Trophoblast cell (in vitro differentiated cells and primary cell): ENCODE results near the gene MAP2.

ENCODE experiments used
- DNase-seq, 2 donors: peaks; one replicate each; pipeline ENCODE4 v3.0.0-alpha.2; 2016
- H2AFZ ChIP-seq: 2 replicates; pipeline ENCODE4 v1.6.1; 2013; ENCODE audit warnings: low read length, moderate library complexity, mild to moderate bottlenecking; ENCODE audit not compliant: insufficient read depth, poor library complexity
- H2AK5ac ChIP-seq: 2 replicates; pipeline ENCODE4 v1.6.1; 2013; ENCODE audit warnings: mild to moderate bottlenecking, low read length
- H2BK120ac ChIP-seq: 2 replicates; pipeline ENCODE4 v1.6.1; 2013; ENCODE audit warnings: low read length, mild to moderate bottlenecking, moderate library complexity; ENCODE audit not compliant: insufficient read depth, poor library complexity
- H2BK12ac ChIP-seq: 2 replicates; pipeline ENCODE4 v1.6.1; 2013; ENCODE audit warnings: mild to moderate bottlenecking, low read length, moderate library complexity
- H2BK5ac ChIP-seq: 2 replicates; pipeline ENCODE4 v1.6.1; 2013; ENCODE audit warnings: low read length, low read depth, moderate library complexity, mild to moderate bottlenecking; ENCODE audit not compliant: poor library complexity
- H3K14ac ChIP-seq: 2 replicates; pipeline ENCODE4 v1.6.1; 2013; ENCODE audit warnings: mild to moderate bottlenecking, low read length
- H3K18ac ChIP-seq: 2 replicates; pipeline ENCODE4 v1.6.1; 2013; ENCODE audit warnings: mild to moderate bottlenecking, low read length
- H3K23ac ChIP-seq: 2 replicates; pipeline ENCODE4 v1.6.1; 2013; ENCODE audit warnings: low read length
- H3K27ac ChIP-seq: 2 replicates; pipeline ENCODE4 v1.5.1; 2013; ENCODE audit warnings: low read depth, mild to moderate bottlenecking, inconsistent platforms, low read length, moderate library complexity
- H3K27me3 ChIP-seq: 2 replicates; pipeline ENCODE4 v1.6.1; 2013; ENCODE audit warnings: inconsistent platforms, mild to moderate bottlenecking, low read length, moderate library complexity; ENCODE audit not compliant: insufficient read depth
- H3K36me3 ChIP-seq, 2 experiments: 1 replicate in 1 of 2; 2 replicates in 1 of 2; pipeline ENCODE4 v1.6.1; 2013; ENCODE audit warnings: low read length in 2 of 2, mild to moderate bottlenecking in 2 of 2, moderate library complexity in 1 of 2; ENCODE audit not compliant: insufficient read depth in 2 of 2, control insufficient read depth in 1 of 2
- H3K4ac ChIP-seq: 2 replicates; pipeline ENCODE4 v1.6.1; 2013; ENCODE audit warnings: low read depth, mild to moderate bottlenecking, low read length, moderate library complexity
- H3K4me1 ChIP-seq, 2 experiments: 1 replicate in 1 of 2; 2 replicates in 1 of 2; pipeline ENCODE4 v1.6.1; 2013; ENCODE audit warnings: low read length in 2 of 2, mild to moderate bottlenecking in 2 of 2, moderate library complexity in 1 of 2; ENCODE audit not compliant: insufficient read depth in 2 of 2, control insufficient read depth in 1 of 2
- H3K4me2 ChIP-seq: 2 replicates; pipeline ENCODE4 v1.6.1; 2013; ENCODE audit warnings: inconsistent platforms, mild to moderate bottlenecking, low read length, moderate library complexity
- H3K4me3 ChIP-seq: 2 replicates; pipeline ENCODE4 v1.5.1; 2013; ENCODE audit warnings: mild to moderate bottlenecking, low read depth, low read length, inconsistent platforms
- H3K79me1 ChIP-seq: one replicate; pipeline ENCODE4 v1.6.1; 2013; ENCODE audit warnings: low read length
- H3K79me2 ChIP-seq: 2 replicates; pipeline ENCODE4 v1.6.1; 2013; ENCODE audit warnings: low read length, mild to moderate bottlenecking; ENCODE audit not compliant: control insufficient read depth, insufficient read depth, poor library complexity
- H3K9ac ChIP-seq: 2 replicates; pipeline ENCODE4 v1.6.1; 2013; ENCODE audit warnings: mild to moderate bottlenecking, low read length
- H3K9me3 ChIP-seq: 2 replicates; pipeline ENCODE4 v1.6.1; 2013; ENCODE audit warnings: low read depth, mild to moderate bottlenecking, control low read depth, inconsistent platforms, low read length; ENCODE audit not compliant: insufficient read depth
- H4K12ac ChIP-seq: 2 replicates; pipeline ENCODE4 v1.6.1; 2013; ENCODE audit warnings: low read depth, mild to moderate bottlenecking, low read length, moderate library complexity
- H4K8ac ChIP-seq: 2 replicates; pipeline ENCODE4 v1.6.1; 2013; ENCODE audit warnings: low read depth, mild to moderate bottlenecking, low read length, moderate library complexity
- H4K91ac ChIP-seq: one replicate; pipeline ENCODE4 v1.6.1; 2013; ENCODE audit warnings: low read depth, mild to moderate bottlenecking, low read length, moderate library complexity
- WGBS: extraction: QIAGEN DNeasy Blood & Tissue Kit; methylation state at CpG from one replicate; pipeline ENCODE4 v1.1.7; 2013; ENCODE audit warnings: missing lambda C conversion rate; ENCODE audit not compliant: insufficient read length, insufficient coverage; ENCODE audit errors: extremely low coverage; 5-methylcytosine and 5-hydroxymethylcytosine counted together

The MAP2 gene

DNA sequence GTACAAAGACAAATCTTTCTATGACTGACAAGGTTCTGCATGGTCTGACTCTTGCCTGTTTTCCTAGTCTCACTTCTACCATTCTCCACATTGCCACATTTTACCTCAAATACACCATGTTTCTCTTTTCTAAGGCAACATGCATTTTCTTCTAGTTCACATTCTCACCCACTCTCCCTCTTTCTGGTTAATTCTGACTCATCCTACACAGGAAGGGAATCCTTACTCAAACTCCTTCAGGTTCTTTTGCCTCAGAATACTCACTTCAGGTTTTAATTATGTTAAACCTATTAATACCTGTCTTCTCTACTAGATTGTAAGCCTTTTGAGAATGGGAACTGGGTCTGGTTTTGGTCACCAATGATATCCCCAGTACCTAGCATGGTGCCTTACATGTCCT, 47.2 kb downstream of the MAP2 start:
- H2BK120ac ChIP-seq: no peak overlapping the region
- H2BK12ac ChIP-seq: no peak overlapping the region
- H3K4me3 ChIP-seq: no peak overlapping the region
- no peak overlapping the region for H3K27ac ChIP-seq
- H3K23ac ChIP-seq: no peak overlapping the region
- no peaks in the 10 kb centered on the region for H3K36me3 ChIP-seq
- H3K79me2 ChIP-seq: no peaks in the 10 kb centered on the region
- H3K14ac ChIP-seq: no peak overlapping the region
- no peak overlapping the region for H2BK5ac ChIP-seq
- H3K4me2 ChIP-seq: no peak overlapping the region
- H4K91ac ChIP-seq: no peak overlapping the region
- no peak overlapping the region for H2AFZ ChIP-seq
- H2AK5ac ChIP-seq: no peak overlapping the region
- no peaks in the 10 kb centered on the region for H3K4me1 ChIP-seq
- no peak overlapping the region for H3K4ac ChIP-seq
- no peaks in the 10 kb centered on the region for H3K9me3 ChIP-seq
- H4K12ac ChIP-seq: no peak overlapping the region
- no peak for DNase-seq
- H4K8ac ChIP-seq: no peak overlapping the region
- no peaks in the 10 kb centered on the region for H3K27me3 ChIP-seq
- peaks cover 2% of the 10 kb centered on the region for H3K79me1 ChIP-seq
- no peak overlapping the region for H3K18ac ChIP-seq
- H3K9ac ChIP-seq: no peak overlapping the region

DNA sequence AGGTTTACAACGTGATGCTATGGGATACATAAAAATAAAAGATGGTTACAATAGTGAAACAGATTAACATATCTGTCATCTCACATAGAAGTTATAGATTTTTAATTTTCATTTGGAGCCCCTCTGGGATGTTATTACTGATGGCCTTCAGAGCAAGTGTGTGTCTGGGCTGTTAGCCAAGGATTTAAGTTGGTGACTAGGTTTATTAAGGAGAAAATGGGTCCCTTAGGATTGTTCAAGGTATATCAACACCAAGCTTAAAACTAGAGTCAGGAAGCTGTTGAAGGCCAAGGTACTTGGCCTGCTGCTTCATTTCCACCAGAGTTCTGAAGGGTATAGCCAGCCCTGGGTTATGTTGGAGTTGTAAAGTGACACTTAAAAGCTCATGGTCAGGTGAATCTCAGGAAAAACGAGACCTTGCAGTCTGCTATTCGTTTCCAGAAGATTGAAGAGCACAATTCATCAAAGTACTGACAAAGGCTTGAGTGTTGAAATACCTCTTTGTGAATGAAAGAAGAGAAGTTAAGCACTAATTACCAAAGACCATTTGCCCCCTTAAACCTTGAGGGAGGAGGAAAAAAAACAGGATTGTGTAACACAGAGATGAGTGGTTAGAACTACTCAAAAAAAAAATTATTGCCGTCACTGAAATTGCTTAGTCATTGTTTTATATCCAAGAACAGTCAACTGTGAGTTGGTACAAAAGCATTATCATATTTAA, 48.4 kb downstream of the MAP2 start:
- H3K27ac ChIP-seq: peak overlapping the region; percentile 65
- H3K79me2 ChIP-seq: no peaks in the 10 kb centered on the region
- no peak overlapping the region for H3K9ac ChIP-seq
- no CpG with 5 or more reads among the region's 4 CpGs for WGBS
- no peaks in the 10 kb centered on the region for H3K4me1 ChIP-seq
- DNase-seq: no peak
- H2AK5ac ChIP-seq: no peak overlapping the region
- no peak overlapping the region for H3K4me3 ChIP-seq
- H2AFZ ChIP-seq: no peak overlapping the region
- H3K18ac ChIP-seq: no peak overlapping the region
- no peaks in the 10 kb centered on the region for H3K27me3 ChIP-seq
- no peaks in the 10 kb centered on the region for H3K36me3 ChIP-seq
- no peaks in the 10 kb centered on the region for H3K9me3 ChIP-seq
- no peak overlapping the region for H3K14ac ChIP-seq
- H2BK120ac ChIP-seq: no peak overlapping the region
- no peak overlapping the region for H3K4me2 ChIP-seq
- H3K23ac ChIP-seq: no peak overlapping the region
- no peak overlapping the region for H2BK5ac ChIP-seq
- H4K8ac ChIP-seq: no peak overlapping the region
- no peak overlapping the region for H4K12ac ChIP-seq
- H3K4ac ChIP-seq: no peak overlapping the region
- no peak overlapping the region for H2BK12ac ChIP-seq
- no peak overlapping the region for H4K91ac ChIP-seq
- peaks cover 2% of the 10 kb centered on the region for H3K79me1 ChIP-seq

DNA sequence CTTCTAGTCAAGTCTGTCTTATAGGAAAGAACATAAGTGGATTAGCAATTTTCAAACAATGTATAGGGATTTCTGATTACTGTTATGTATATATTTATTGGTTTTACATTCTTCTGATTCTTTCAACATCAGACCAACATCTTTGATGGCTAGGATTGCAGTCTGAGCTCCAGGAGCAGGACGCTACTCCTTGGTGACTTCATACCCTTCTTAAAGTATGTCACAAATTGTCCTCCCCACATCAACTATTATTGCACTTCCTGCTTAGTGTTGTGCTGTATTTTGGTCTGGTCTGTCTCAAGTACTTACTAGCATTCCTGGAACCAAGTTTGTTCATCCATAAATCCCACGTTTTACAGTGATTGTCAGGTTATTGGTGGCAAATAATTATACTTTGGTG, 49.0 kb downstream of the MAP2 start:
- no peaks in the 10 kb centered on the region for H3K4me1 ChIP-seq
- no peak overlapping the region for H3K18ac ChIP-seq
- H3K79me2 ChIP-seq: no peaks in the 10 kb centered on the region
- no peak overlapping the region for H4K91ac ChIP-seq
- no peak overlapping the region for H3K14ac ChIP-seq
- WGBS: no CpG with 5 or more reads among the region's 2 CpGs
- peak overlapping the region; percentile 64 for H3K27ac ChIP-seq
- H2AK5ac ChIP-seq: no peak overlapping the region
- H2BK12ac ChIP-seq: no peak overlapping the region
- H3K4me2 ChIP-seq: no peak overlapping the region
- H2BK5ac ChIP-seq: peak overlapping the region; percentile 73
- H3K23ac ChIP-seq: no peak overlapping the region
- no peak overlapping the region for H2AFZ ChIP-seq
- DNase-seq: no peak
- H3K79me1 ChIP-seq: peaks cover 2% of the 10 kb centered on the region
- no peak overlapping the region for H4K8ac ChIP-seq
- H3K9ac ChIP-seq: no peak overlapping the region
- no peaks in the 10 kb centered on the region for H3K27me3 ChIP-seq
- peak overlapping the region; percentile 33 for H2BK120ac ChIP-seq
- H3K9me3 ChIP-seq: no peaks in the 10 kb centered on the region
- H3K36me3 ChIP-seq: no peaks in the 10 kb centered on the region
- H4K12ac ChIP-seq: no peak overlapping the region
- H3K4ac ChIP-seq: no peak overlapping the region
- H3K4me3 ChIP-seq: no peak overlapping the region

DNA sequence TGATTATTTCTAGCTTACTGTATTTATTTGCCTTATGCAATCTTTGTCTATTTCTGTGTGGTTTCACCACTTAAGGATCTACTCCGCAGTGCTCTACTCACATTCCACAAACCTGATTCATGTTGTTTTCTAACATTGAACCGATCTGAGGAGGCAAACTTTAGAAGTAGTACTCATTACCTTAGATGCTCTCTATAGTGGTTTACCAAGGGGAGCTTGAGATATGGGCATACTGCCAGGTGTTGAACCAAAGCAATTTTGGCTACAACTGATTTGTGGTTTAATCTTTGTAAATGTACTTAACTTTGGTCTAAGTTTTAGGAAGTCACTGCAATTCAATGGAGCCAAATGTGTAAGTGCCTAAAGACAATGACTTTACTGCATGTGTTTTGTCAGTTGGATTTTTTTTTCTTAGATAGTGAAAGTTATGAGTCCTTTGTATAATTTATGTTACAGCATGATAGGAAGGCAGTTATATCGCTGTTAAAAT, 50.1 kb downstream of the MAP2 start:
- H3K18ac ChIP-seq: no peak overlapping the region
- H3K9me3 ChIP-seq: no peaks in the 10 kb centered on the region
- no peak overlapping the region for H3K27ac ChIP-seq
- H3K79me1 ChIP-seq: peaks cover 2% of the 10 kb centered on the region
- H2BK120ac ChIP-seq: no peak overlapping the region
- no peak overlapping the region for H4K8ac ChIP-seq
- H3K14ac ChIP-seq: no peak overlapping the region
- H4K91ac ChIP-seq: no peak overlapping the region
- H3K4me2 ChIP-seq: no peak overlapping the region
- H2AK5ac ChIP-seq: no peak overlapping the region
- WGBS: no CpG with 5 or more reads among the region's 3 CpGs
- H3K4ac ChIP-seq: no peak overlapping the region
- H2BK12ac ChIP-seq: no peak overlapping the region
- H2BK5ac ChIP-seq: no peak overlapping the region
- no peaks in the 10 kb centered on the region for H3K27me3 ChIP-seq
- H4K12ac ChIP-seq: no peak overlapping the region
- H3K36me3 ChIP-seq: no peaks in the 10 kb centered on the region
- H3K4me3 ChIP-seq: no peak overlapping the region
- H3K9ac ChIP-seq: no peak overlapping the region
- H3K79me2 ChIP-seq: no peaks in the 10 kb centered on the region
- no peaks in the 10 kb centered on the region for H3K4me1 ChIP-seq
- no peak overlapping the region for H2AFZ ChIP-seq
- peak in 1 of 2 donors; percentile 55 for DNase-seq
- H3K23ac ChIP-seq: no peak overlapping the region
